ENCODE results near the gene SLC7A11.

The SLC7A11 gene

GRCh38 chr4:138161351-138161750, 80.8 kb downstream of the SLC7A11 start:
- no peak for DNase-seq (ENCODE audit: low read depth)

GRCh38 chr4:138158746-138159297, 83.3 kb downstream of the SLC7A11 start:
- DNase-seq (ENCODE audit: low read depth) = peak; percentile 91

GRCh38 chr4:138140879-138141278, 101.3 kb downstream of the SLC7A11 start:
- DNase-seq (ENCODE audit: low read depth) = no peak

GRCh38 chr4:138138774-138139173, 103.4 kb downstream of the SLC7A11 start:
- DNase-seq (ENCODE audit: low read depth) = no peak

GRCh38 chr4:138135610-138136009, 106.5 kb downstream of the SLC7A11 start:
- DNase-seq (ENCODE audit: low read depth) = no peak

GRCh38 chr4:138118270-138118669, 123.9 kb downstream of the SLC7A11 start:
- DNase-seq (ENCODE audit: low read depth) = no peak

- no peak for DNase-seq (ENCODE audit: low read depth)
Observed at GRCh38 chr4:138115053-138115452, 127.1 kb downstream of the SLC7A11 start.

GRCh38 chr4:138114434-138114833, 127.7 kb downstream of the SLC7A11 start:
- peak; percentile 10 for DNase-seq (ENCODE audit: low read depth)
